Posterior vena cava (tissue), 2 donors: ENCODE results near the gene SELENOP. TPM values are rescaled to one million over a fixed set of nuclear protein-coding genes. Genes with fewer than 3 reads are reported as not detected.
"Not testable (repeated sequence)": the region's sequence is repeated elsewhere in the genome, so short reads cannot be mapped to it uniquely, and the experiment has no call there.

Experiments used
- DNase-seq: peaks from one replicate; pipeline ENCODE4 v3.0.0-alpha.2; 2020; ENCODE audit warnings: low spot score
- intact Hi-C, 2 donors: fragments of 100-400 bp; cut with DNase I; formaldehyde crosslinking; loops; one replicate each; pipeline versions ENCODE4 v1.14.1 to v1.14.2; 2022 to 2023
- total RNA-seq, 2 donors: library from RNA; stranded (reverse); fragmentation: NEBNext Ultra II Directional; extraction: Animal tissue kit (Norgen Biotek cat#: 25700); gene quantifications; one replicate each; pipeline ENCODE4 v1.2.1, GENCODE V29; 2021
- donor health status: DM: yes; HTN: yes; CAD: no.
- donor health status: DM: yes; HTN: yes; CAD: no.

Gene SELENOP
- total RNA-seq, 2 donors from 2014 or later, result 165 to 332 TPM

DNA sequence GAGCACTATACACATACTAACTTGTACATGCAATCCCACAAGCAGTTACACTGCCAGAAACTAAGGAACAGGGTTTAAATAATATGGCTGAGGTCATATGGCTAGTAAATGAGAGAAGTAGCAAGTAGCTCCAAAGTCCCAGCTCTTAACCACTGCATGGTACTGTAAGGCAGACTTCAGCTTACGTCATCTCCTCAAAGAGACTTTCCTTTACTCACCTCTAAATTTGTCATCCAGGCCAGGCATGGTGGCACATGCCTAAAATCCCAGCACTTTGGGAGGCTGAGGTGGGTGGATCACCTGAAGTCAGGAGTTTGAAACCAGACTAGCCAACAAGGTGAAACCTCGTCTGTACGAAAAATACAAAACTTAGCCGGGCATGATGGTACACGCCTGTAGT is 20.4 kb upstream of the SELENOP start:
- DNase-seq, result no peak
- intact Hi-C loops, result no loop called here

DNA sequence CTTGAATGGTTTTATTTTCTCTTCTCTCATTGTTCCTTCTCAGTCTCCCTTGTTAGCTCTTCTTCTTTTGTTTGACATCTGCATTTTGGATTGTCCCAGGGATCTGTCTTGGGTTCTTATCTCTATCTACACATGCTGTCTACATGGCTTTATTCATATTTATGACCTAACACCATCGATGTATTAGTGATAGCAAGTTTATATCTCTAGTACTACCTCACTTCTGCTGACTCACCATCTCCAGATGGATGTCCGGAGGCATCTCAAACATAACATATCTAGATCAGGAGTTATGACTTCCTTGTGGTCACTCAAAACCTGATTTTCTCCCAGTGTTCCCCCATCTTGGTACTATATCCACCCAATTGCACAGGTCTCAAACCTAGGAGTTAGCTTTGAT is 19.2 kb upstream of the SELENOP start:
- no peak for DNase-seq
- intact Hi-C loops, result no loop called here

DNA sequence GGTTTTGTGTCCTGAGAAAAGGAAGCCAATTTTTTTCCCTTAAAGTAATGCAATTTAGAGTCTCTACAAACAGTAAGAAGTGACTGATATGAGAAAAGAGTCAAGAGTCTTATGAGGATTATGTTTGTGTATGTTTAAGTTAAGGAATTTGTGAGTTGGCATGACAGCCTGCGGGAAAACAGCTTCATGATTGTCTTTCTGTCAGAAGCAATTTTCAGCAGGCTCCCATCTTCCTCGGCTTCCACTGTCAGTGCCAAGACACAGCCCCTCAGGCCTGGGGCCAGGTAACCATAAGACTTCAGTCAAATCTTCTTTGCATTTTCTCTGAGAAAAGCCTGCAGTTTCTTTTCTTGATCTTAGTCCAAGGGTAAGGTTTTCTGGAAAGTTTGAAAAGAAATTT is 17.0 kb upstream of the SELENOP start:
- intact Hi-C loops, result no loop called here
- DNase-seq, result no peak

DNA sequence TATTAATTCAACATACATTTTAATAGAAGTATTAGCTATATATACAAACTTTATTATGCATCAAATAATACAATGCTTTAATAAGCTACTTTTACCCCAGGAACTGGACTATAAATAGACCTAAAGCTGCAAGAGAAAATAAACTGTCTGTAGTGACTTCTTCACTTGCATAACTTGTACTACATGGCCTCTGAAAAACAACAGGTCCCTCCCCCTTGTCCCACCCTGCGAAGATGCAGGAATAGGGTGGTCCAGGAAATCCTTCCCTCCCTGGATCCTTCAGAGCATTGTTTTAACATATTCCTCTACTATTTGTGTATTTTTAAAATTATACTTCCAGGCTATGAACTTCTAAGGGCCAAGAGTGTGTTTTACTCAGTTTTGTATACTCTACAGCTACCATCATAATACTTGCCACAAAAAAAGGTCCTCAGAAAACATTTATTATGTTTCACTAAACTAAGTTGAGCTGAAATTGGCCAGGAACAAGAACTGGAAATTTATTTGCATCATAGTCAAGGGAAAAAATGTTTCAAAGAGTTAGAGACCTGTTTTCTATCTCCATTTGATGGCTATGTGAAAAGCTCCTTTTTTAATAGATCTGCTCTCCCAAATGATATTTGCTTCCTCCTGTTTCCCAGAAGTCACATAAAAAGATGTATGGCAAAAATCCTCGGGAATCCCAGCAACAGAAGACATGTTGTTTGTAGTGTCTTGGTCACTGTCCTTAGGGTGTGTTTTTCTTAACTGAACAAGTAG is 15.2 kb upstream of the SELENOP start:
- intact Hi-C loops, result no loop called here
- no peak for DNase-seq

DNA sequence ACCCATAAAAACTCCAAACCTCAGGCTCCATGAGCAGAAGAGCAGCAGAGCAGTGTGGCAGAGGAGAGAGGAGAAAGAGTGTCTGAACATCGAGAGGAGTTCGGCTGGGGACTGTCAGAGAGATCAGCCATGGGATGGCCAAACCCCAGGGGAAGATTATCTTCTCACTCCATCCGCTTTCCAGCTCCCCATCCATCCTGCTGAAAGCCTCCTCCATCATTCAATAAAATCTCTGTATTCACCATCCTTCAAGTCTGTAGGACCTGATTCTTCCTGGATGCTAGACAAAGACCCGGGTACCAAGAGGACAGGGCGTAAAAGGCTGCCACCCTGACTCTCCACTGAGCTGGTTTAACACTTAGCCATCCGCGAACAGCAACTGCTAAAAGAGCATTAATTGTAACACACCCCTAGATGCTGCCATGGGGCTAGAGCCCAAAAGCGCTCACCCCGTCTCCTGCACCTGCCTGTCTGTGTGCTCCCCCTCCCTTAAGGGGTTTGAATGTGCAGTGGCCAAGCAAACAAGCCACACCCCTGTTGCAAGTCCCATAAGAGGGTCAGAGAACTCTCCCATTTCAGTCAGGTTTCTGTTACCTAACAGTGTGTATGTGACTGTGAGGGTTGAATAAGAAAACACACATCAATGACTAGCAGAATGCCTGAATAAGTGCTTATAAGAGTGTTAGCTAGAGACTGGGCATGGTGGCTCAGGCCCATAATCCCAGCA is 13.9 kb upstream of the SELENOP start:
- DNase-seq, result no peak
- intact Hi-C loops, result no loop called here

DNA sequence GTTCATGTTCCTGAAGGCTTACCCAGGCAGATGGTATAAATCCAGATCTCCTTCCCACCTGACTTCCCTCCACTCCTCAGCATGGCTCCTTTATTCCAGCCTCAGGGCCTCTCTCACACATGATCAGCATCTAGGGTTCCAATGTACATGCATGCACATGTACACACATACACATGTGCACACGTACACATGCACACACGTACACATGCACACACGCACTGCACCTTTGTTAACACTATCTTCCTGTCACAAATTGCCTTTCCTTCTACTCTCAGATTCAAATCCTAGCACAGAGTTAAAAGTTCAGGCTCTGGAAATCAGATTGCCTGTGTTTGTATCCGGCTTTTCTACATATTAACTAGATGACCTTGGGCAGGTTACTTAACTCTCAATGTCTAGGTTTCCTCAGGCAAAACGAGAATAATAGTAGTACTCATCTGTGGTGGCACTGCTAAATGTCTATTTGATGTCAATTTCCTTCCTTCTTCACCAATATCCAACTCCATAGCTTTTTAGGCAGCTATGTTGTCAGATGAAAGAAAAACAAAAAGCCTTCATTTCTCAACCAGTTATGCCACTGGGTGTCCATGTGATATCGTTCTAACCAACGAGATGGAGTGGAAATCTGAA is 12.8 kb upstream of the SELENOP start:
- DNase-seq, result no peak
- intact Hi-C loops, result no loop called here

DNA sequence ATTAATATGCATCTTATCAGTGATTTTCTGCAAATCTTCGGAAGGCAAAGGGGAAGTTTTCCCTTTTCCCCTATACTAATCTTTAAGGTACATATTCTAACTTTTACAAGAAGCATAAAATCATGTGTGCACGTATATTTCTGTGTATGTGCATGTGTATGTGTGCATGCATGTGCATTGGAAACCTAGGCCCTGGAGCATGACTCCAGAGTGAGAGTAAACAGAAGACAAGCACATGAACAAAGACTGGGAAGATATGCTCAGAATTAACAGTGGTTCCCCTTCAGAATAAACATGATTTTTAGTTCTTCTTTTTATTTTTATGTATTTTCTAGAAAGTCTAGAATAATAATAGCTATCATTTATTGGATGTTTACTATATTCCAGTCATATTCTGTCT is 10.9 kb upstream of the SELENOP start:
- no peak for DNase-seq
- intact Hi-C loops, result no loop called here

DNA sequence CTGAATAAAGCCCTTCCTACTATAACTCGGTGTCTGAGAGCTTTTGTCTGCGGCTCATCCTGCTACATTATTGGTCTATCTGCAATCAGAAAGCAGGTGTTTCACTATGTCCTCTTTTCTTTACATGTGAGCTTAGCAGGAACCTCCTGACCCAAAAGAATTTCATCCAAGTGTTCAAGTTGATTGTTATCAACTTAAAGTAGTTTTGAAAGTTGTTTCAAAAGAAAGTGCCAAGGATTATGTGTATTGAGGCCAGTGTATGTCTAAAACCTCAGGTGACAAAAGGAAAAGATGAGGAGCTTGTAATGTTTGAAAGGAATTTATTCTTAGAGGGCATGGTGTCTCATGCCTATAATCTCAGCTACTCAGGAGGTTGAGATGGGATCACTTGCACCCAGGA is 8.1 kb upstream of the SELENOP start:
- no peak for DNase-seq
- intact Hi-C loops, result no loop called here

DNA sequence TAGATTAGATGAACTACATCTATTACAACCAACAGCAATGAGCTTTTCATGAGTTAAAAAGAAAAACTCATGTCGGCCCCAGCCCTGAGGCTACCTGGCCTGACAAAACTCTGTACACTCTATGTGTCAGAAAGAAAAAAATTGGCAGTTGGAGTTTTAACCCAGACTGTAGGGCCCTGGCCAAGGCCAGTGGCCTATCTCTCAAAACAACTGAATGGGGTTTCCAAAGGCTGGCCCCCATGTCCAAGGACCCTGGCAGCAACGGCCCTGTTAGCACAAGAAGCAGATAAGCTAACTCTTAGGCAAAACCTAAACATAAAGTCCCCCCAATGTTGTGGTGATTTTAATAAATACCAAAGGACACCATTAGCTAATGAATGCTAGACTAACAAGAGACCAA is 4.9 kb upstream of the SELENOP start:
- intact Hi-C loops, DNase-seq: not testable (repeated sequence)

DNA sequence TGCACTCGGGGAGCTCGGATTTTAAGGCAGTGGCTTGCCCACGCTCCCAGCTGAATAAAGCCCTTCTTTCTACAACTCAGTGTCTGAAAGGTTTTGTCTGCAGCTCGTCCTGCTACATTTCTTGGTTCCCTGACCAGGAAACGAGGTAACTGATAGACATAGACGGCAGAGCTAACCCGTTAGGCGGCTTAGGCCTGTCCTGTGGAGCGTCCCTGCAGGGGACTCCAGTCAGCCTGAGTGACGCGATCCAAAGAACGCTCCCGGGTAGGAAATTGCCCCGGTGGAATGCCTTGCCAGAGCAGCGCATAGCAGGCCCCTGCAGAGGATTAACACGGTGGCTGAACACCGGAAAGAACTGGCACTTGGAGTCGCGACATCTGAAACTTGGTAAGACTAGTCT is 1.8 kb upstream of the SELENOP start:
- DNase-seq, result no peak

DNA sequence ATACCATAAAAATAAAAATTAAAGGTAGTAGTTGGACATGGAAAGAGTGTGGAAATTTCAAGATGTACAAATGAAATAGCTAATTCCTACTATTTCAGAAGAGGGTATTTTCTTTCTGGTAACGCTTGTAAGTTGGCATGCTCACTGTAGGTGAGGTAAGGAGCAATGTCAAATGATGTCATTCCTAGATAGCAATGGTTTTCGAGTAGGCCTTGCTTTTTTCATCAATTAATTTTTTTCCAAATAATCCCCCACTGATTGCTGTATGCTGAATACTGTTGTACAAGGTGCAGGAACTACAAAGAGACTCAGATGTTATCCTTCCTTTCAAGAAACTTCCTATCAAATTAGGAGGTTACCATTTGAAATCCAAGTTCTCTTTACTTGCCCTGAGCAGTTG is 928 bp upstream of the SELENOP start:
- intact Hi-C loops, result no loop called here
- DNase-seq, result no peak

More for the DNA sequence above, 1.8 kb upstream of the SELENOP start:
- intact Hi-C loops, result no loop called here

DNA sequence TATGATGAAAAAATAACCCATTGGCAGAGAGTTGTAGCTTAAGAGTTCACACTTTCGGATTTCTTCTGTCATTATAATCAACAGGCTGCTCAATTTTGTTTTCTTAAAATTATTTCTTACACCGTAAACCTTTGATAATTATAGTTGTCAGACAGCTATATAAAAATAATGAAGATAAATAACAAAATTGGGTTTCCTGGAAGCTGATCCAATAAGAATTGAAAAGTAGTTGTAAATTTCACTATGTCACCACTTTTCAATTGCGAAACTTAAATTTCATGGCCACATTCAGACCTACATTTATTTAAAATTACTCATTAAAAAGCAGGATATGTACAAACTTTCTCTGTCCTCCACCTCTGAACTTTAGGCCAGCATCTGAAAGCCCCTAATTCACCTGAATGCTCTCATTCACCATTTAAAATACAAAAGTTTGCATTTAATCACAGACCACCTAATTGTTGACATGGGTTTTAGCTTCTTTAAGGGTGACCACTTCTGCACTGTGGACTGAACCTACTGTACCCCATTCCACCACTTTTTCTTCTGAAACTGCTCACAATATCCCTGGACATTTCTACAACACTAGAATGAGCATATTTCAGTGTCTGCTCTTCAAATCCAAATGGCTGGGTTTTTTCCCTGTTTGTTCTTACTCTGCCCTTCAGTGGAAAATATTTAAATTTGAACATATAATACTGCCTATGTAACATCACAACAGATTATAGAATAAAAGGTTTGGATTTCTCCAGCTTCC is 680 bp downstream of the SELENOP start:
- intact Hi-C loops, result no loop called here
- DNase-seq, result no peak

DNA sequence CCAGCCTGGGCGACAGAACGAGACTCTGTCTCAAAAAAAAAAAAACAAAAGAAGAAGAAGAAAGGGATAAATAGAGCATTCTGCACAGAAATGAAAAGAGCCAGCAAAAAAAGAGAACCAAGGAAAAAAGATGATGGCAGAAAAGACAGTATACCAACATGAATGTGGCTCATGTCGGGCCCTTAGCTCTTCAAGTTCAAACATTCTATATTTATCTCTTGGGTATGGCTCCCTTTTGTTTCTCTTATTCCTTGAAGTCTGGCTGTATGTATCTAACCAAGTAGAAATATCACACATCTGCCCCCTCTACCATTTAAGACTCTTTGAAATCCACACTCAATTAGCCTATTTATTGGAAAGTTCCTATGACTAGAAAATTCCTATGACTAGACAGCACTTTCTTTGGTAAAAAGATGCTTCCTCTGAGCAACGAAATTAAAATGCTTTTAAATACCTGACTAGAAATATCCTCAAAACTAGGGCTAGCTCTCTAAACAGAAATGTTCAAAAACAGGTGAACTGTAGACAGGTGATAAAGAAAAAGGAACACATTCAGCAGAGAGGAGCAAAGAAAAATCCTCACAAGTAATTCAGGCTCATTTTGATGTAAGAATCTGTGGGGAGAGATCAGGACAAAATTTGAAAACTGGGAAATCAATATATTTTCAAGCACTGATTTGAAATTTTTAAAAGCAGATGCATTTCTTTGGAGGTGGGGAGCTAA is 2.6 kb downstream of the SELENOP start:
- no peak for DNase-seq
- intact Hi-C loops, result no loop called here

DNA sequence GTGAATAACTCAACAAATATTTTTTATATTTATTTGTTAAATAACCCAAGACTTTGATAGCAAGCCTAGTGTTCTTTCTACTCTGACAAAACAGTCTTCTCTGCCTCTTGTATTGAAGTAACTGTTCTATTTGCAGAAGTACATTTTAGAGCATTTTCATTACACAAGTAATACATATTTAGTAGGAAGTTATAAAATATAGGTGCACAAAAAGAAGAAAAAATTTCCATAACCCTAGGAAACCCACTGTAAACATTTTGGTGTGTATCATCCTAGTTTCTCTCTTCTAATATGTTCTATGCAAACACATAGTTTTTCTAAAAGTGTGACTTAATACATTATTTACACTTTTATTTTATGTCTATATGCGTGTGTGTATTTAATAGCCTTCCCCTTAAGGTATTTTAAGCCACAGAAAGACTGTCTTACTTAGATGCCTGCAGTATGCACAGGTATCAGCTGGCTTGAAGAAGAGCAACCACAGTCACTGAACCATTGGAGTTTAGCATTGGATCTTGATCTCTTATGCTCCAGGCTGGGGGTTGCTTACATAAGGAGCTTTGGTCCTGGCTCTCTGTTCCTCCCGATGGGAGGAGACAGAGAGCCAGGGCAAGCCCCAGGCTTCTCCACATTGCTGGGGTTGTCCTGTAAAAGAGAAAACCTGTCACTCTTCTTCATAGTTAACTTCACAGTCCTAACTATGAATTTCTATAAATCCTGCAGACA is 3.8 kb downstream of the SELENOP start:
- DNase-seq, result no peak
- intact Hi-C loops, result no loop called here

DNA sequence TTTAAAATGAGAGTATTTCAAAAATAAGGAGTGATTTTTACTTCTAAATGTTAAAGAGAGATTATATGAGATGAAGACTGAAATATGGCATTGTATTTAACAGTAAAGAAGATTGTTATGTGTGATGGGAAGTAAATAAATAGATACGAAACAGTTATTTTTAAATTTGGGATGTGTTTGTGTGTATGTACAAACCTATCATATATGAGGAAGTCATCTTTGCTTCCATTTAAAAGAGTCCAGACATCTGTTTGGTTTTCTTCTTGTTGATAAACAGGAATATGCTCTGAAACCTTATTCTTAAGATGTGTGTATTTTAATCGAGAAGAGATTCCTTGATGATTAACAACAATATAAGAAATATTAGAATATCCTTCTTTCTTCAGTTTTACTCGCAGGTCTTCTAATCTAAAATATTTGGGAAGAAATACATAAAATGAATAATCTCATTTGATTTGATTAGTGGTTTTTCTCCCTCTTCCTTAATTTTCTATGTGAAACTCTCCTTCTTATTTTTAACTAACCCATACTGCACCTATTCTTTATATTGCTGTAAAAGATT is 4.9 kb downstream of the SELENOP start:
- intact Hi-C loops, result no loop called here
- DNase-seq, result no peak

DNA sequence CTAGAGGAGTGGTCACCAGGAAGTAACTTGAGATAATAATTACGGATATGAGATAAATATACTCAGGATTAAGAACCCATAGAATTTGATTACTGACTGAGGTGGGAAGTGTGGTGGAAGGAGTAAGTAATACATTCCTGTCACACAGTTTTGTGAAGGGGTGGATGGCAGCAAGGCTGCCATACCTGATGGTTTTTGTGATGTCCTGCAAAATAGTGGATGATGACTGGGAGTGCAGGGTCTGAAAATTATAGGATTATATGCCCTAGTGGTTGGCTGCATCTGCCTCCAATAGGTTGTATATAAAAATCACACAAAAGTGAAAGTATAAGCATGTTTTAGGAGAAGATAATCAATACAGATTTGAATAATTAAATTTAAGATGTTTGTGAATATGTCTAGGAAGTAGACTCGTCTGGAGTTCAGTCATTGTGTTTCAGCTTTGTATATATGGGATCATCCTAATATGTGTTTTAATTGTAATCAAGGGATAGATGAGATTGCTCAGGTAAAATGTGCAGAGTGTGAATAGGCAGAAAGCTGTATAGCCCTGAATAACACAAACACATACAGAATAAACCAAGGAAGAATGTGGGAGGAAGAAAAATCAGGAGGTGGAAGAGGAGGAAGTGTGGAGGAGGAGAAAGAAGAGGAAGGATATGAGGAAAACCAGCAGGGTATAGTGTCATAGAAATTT is 5.5 kb downstream of the SELENOP start:
- intact Hi-C loops, result no loop called here
- DNase-seq, result no peak

DNA sequence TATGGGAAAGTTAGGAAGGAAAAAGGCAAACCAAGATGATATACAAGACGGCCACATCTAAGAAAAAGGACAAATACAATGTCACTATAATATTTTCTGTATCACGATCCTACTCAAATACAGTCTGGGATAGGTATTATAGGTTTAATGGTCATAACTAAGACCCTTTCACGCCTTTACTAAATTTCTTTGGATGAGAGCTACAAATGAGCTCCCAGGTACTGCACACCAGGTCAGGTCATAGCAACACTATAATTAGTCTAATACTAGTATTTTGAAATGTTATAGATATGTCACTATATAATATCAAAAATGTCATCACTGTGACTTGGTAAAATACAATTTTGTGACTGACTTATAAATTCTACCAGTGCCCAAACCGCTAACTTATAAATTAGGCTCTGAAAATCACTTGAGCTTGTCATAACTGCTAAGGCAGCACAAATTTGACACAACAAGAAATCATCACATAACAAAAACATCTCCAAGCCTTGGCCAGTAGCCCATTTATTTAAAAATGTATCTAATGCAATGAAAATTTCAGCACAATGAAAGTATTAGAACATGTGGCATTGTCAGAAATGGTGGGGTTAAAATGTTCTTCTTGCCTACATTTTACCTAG is 6.9 kb downstream of the SELENOP start:
- intact Hi-C loops, result no loop called here
- DNase-seq, result no peak
